Retina (tissue), 1 donor: ENCODE measurements around the gene FHAD1.

Experiments
- DNase-seq: peaks from one replicate; pipeline ENCODE4 v3.0.0-alpha.2; 2016

Gene FHAD1

DNA sequence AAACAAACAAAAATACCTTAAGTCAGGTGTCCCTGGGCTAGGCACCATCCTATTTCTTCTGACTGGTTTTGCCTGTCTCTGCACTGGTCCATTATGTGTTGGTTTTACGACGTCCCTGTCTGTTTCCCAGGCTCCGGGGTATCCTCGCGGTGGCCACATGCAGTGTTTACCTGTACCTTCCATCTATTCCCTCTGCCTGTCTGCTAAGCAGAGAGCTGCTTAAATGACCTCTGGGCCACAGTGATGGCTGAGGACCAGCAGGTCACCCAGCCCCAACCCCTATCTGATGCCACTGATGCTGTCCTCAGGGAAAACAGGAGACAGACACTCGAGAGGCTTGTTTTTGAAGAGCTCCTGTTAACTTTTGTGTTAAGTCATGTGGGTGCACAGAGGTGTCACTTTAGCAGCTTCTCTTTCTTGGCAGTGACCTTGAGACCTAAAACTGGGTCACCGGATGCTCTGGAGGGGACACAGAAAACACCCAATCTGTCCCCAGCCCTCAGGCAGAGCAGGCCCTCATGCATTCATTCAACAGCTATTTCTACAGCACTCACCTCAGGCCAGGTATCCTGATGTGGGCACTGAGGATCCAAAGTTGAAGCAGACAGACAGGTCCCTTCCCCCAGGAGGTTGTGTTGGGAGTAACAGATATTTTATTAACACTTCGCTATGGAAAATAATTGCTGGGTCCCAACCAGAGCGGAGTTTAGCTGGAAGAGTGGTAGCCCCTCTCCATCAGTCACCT is 158.3 kb downstream of the FHAD1 start:
- DNase-seq = no peak

DNA sequence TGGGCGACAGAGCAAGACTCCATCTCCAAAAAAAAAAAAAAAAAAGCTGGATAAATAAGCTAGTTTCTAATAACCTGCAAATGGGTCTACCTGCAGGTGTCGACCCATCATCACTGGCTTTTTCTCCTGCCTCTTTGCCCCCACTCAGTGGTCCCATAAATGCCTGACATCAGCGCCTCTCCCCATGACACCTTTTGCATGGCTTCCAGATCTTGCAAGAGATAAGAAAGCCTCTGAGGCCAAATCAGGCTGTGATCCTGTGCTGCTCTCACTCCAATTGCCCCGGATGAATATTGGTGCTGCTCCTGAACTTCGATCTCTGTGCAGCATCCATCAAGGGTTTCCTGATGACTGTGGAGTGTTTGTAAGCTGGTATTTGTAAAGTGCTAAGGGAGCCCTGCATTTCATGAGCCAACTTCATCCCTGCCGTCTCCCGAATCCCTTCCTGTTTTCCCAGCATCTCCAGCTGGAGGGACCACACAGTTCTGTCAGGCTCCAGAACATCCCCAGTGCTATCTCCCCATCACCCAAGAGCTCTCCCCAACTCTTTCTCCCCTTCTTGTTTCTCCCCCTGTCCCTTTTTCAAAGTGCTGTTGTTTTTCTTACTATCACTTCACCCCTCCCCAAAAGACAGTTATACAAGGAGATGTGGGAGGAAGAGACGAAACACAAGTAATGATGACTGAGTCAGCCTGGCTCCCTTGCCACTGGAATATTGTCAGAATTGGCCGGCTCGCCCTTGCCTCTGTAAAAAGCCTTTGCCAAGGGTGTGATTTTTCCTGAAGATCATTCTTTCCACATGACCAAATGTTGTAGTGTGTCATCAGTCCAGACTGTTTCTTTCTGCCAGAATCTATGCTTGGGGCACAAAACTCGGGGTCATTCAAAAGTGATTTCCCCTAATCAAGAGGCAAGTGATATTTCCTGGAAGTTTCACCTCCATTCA is 159.9 kb downstream of the FHAD1 start:
- no peak for DNase-seq

DNA sequence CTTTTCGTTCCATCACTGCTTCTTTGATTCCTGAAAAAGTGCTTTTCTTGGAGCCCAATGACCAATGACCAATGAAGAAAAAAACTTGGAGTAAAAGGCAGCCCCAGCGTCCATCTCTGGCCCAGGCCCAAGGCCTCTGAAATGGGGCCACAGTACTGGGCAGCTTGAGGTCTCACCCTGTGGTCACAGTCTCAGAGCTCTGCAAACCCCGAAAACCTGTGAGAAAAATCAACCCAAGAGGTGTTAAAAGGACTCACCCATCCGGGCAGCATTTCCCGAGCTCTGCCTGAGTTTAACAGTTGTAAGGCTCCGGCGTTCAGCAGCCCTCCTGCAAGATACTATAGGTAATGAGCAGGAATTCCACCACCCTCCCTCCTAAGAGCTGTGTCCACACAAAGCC is 160.6 kb downstream of the FHAD1 start:
- DNase-seq = no peak

DNA sequence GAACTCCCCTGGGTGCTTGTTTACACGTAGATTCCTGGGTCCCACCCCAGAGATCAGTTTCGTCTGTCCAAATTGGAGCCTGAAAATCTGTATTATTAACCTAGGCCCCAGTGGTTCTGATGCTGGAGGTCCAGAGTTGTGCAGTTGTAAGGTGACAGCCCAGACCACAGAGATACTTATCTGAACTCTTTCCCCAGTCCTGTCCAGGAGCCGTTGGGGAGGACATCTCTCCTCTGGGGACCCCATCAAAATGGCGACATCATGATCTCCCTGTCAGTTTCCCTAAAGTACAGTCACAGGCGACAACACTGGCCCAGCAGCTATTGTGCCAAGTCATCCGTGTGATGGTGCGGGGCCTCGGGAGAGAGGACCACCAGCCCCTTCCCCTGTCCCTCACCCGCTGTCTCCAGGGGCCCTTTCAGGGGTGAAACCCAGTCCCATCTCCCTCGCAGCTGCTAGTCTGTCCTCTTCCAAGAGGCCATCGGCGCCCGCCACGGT is 161.9 kb downstream of the FHAD1 start:
- no peak for DNase-seq

DNA sequence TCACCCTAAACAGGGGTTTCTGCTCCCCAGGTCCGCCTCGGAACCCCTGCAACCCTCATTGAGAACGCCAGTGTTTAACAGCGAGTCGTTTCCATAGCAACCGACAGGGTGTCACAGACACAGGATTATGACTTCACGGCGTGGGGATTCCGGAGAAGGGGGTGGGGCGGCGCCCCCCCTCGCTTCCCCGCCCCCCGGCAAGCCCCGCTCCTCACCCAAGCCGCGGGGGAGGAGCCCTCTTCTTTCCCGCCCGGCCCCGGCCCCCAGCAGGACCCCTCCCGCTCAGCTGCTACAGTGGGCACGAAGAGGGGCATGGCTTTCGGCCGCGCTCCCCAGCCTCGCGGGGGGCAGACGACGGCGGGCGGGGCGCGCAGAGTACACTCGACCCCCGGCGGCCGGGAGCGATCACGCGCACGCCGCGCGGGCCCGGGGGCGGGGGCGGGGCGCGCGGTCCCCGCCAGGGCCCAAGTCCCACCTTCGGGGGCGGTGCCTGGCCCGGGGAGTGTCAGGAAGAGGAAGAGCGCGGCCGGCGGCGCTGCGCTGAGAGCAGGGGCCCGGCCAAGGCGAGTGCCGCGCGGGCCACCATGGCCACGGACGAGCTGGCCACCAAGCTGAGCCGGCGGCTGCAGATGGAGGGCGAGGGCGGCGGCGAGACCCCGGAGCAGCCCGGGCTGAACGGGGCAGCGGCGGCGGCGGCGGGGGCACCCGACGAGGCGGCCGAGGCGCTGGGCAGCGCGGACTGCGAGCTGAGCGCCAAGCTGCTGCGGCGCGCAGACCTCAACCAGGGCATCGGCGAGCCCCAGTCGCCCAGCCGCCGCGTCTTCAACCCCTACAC is 162.6 kb downstream of the FHAD1 start, which contains the start of gene EFHD2:
EFHD2 (plus strand) TSS at position 501 of the 835 bp plus-strand sequence; CDS start at position 585, 84 bp downstream.
- peak; percentile 94 for DNase-seq

DNA sequence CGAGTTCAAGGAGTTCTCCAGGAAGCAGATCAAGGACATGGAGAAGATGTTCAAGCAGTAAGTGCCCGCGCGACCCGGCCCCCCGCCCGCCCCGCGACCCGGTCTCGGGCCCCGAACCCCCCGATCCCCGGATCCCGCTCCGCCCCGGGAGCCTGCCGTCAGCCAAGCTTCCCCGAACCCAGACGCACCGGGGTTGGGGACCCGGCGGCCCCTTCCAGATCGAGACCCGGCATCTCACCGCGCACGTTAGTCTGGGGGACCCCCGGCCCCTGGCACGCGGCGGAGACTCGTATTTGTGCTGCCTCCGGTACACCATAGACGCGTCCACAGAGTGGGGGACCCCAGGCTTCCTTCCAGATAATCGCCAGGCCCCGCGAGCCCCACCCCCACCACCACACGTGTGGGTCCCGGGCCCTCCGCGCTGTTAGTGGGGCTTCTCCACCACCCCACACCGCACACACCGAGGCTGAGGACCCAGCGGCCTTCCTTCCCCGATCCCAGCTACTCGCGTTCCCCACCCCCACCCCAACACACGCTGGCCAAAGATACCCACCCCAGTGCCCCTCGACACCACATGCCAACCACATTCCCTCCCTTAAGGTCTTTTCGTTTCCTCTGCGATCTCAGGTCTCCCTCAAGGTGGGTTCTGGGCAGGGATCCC is 163.3 kb downstream of the FHAD1 start:
- no peak for DNase-seq

DNA sequence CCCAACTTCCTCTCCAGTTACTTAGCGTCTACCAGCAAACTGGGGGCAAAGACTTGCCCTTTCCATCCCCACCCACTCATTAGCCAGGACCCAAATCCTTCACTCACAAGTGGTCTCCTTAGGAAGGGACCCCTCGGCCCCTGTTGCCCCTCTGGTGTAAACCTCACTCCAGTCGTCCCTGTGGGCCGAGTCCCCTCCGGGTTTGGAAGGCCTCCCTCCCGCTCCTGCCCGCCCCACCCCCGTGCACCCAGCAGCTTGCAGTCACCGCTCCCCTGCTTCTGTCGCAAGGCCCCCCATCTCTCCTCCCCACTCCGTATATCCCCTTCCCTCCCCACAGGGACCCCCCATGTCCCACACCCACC is 163.8 kb downstream of the FHAD1 start:
- DNase-seq = no peak

DNA sequence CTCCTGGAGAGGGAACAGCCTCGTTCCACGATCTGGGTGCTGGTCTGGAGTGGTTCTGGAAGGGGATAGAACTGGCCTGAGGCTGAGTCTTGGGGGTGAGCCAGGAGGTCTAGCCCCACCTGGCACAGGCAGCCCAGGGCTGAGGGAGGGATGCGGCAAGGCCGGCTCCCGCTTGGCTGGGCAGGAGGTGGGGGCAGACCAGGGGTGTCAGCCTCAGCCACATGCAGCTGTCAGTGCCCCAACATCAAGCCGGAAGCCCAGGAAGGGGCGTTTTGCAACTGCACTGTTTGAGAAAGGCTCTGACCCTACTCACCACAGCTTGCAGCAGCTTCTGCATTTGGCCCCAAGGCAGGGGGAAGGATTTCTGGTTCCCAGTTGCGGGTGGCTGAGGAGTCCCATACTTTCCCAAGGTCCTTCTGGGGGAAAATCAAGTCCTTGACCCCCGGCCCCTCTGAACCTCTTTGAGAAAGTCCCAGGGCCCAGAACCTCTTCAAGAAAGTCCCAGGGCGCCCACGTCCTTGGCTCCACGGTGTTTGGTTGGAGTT is 164.6 kb downstream of the FHAD1 start:
- DNase-seq = no peak

DNA sequence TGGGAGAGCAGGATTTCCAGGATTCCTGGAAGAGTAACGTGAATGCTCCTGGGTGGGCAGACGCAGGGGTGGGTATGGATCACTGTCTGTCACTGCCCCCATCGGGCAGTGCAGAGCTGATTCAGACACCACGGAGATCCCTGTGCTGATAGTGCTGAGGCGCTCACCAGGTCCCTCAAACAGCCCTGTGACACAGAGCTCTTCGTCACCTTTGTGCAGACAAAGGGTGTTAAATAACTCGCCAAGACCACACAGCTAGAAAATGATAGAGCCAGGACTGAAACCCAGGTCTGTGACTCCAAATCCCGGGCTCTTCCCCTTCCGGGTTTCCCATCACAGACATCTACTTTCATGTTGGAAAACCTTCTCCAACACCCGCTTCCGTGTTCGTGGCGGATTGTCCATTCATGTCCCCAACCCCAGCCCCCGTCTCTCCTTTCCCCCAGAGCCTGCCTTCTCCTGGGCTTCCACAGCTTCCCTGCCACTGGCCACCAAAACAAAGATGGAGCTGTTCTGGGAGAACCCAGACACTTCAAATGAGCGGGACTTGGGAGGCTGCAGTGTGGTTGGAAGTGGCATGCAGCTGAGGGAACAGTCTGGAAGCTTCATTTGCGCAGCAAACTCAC is 165.3 kb downstream of the FHAD1 start:
- DNase-seq = no peak

DNA sequence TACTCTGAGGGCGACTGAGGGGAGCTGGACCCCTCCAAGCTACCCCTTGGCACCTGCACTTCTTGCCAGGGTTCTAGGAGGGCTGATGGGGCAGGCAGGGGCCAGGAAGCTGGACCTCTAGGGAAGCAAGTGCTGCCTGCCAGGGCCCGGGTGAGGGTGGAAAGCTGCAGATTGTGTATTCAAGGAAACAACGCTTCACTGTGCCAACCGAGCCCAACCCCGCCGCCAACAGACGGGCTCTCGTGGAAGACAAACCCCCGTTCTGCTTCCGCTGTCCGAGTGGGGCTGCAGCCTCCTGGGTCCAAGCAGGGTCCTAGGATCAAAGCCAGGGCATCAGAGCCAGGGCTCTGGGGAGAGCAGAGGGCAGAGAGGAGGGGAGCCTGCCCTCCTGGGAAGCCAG is 165.8 kb downstream of the FHAD1 start:
- no peak for DNase-seq

DNA sequence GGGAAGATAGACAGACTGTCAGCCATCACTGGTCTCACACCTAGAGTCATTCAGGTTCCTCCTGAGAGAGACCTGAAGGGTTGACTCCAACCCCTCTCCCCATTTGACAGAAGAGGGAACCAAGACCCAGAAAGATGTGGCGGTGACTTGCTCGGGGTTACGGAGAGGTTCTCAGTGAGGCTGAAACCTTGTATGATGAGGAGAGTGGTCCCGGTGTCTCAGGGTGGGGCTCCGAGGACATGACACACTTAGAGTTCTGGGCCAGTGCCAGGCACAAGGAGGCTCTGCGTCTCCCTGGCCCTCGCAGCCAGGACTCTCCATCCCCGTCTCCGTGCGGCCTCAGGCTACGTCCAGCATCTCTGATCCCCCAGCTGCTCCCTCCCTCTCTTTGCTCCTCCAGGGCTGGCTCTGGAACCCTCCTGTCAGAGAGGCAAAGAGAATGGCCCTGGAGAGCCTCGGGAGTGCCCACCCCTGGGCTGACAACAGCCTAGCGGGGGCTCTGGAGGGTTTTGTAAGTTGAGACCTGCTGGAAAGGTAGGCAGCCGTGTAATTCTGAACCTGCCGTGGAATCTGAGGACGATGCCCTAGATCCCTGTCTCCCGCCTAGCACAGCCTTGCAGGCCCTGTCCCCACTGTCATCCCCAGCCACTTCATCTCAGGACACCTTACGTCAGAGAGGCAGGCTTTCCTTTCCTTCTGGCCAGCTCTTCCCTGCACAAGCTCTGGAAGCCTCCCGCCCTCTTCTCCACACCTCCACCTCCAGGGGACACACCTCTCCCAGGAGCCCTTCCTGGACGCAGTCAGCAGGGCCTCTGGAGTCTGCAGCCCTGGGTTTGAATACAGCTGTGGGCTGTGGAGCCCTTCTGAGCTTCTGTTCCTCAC is 166.8 kb downstream of the FHAD1 start:
- no peak for DNase-seq

DNA sequence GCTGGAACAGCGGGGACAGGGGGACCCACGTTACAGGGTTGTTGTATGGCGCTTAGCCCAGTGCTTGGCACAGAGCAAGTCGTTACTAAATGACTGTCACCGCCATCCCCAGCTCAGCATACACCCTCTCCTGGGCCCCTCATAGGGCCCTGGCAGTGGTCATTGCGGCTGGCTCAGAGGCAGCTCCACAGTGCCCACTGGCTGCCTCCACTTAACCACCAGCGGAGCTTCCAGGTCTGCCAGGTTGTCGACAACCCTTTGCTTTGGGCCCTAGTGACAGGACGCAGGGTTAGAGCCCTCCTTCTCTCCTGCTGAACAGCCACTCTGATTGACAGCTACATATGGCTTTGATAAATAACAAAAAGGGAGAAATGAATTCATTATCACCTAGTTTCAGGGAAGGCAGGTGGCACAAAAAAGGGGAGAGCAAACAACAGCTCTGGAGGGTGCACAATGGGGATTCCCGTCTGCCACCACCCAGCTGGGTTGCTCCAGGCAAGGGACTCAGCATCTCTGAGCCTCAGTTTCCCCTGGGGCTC is 167.5 kb downstream of the FHAD1 start:
- DNase-seq = no peak

DNA sequence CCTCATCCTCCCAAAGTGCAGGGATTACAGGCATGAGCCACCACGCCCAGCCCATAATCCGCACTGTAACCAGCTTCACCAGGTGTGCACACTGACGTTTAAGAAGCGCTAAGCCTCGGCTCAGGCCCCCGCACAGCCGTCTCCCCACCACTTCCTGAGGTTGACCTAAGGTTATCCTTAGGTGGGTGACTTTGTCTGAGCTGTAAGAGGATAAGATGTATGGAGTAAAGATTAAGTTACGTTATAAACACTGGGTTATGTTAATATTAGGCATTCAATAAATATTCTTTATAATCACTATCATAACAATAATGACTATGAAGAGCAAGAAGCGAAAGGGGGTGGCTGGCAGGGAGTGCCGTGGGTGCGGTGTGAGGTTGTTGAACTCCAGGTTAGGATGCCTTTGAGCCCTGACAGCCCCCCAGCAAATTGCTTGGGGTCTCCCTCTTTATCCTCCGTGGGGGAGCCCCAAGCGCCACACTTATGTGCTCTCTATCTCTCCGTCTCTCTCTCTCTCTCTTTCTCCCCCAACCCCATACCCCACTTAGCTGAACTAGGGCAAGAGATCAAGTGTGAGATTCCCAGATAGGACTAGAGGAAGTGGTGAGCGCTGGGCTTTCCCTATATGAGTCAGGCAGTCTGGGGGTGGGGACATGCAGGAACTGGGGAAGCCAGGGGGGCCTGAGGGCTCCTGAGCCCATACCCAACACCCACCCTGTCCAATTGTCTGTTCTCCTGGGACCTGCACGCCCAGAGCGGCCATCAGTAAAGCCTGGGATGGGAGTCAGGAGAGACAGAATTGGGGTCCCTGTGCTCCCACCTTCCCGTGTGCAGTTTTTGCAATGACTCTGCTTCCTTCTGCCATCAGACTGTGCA is 170.3 kb downstream of the FHAD1 start:
- no peak for DNase-seq

DNA sequence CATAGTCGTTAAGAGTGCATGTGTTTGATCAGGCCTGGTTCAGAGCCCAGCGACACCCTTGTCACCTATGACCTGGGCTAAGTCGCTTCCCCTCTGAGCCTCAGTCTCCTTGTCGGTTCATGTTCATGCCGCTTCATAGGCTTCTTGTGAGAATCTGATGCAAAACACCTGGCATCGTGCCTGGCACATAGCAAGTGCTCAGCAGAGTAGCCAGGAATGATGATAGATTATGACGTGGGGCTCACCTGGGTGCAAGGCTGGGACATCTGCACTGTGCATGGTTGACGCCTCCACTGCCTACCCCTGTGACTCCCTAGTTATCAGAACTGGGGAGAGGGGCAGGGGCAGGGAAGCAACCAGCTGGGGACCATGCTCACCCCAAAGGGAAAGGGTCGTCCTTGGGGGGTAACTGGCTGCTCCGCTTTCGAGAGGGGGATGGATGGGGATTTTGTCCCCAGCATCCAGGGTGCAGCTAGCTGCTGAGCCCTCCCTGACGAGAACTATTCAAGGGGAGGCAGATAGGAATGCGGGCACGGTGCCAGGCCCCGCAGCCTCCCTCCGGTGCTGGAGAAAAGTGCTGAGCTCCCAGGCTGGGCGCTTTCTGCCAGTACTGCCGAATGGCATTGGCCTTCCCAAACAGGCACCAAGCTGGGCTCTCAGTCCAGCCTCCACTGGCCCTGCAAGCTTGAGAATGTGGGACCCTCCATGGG is 171.9 kb downstream of the FHAD1 start:
- no peak for DNase-seq

DNA sequence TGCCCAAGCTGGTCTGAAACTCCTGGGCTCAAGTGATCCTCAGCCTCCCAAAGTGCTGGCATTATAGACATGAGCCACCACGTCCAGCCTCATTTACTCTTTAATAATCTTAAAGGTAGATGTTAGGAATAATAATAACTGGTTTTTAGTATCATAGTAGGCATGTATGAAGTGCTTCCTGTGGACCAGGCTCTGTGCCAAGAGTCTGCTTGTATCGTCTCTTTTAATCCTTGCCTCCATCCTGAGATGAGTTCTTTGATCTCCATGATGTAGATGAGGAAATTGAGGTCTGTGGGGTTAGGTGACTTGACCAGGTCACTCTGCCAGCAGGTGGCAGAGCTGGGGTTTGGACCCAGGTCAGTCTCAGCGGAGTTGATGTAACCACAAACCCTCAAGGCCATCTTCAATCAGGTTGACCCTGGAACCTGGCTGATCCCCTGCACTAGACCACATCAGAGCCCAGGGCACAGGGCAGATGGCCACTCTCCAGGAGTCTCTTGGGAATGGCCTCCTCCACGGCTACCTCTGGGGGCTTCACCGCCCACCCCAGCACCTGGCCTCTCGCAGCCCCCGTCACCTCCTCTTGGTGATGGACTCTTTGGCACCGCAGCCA is 173.9 kb downstream of the FHAD1 start:
- DNase-seq = no peak

DNA sequence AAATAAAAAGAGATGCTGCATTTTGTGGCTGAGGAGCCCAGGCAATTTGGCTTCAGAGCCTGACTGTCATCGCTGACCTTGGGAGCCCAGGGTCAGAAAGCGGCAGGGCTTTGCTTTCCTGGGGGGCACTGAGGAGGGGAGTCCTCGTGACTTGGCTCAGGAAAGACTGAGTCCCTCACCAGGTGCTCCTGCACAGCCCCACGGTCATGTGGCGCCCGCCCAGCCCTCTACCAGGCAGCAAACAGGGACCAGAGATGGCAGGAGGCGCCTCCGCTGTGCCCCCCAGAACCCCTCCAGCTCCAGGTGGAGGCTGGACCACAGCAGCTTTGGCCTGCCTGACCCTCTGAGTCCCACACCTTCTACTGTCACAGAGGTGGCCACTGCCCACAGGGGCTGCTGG is 175.8 kb downstream of the FHAD1 start:
- DNase-seq = no peak

DNA sequence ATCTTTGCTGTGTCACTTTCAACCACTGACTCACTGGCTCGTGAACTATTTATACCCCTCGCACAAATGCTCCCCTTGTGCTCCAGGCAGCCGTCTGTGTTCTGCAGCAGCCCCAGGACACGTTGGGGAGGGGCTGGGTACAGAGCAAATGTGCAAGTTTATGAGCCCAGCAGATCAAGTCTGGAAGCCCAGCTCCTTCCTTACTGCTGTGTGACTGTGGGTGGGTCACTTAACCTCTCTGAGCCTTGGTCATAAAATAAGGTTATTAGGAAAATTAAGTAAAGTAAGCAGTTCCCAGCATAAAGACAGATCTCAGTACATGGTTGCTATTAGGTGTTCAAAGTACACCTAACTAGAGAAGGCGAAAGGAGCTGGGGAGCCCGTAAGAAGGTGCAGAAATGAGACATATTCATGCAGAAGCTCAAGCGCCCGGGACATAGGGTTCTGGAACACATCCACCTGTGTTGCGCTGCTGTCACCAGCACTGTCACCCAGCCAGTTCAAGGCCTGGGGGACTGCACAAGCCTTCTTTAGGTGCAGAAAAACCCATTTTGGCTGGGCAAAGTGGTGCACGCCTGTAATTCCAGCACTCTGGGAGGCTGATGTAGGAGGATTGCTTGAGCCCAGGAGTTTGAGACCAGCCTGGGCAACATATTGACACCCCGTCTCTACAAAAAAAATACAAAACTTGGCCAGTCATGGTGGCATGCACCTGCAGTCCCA is 176.5 kb downstream of the FHAD1 start:
- no peak for DNase-seq
